Superior temporal gyrus (tissue), 1 donor: ENCODE data around the gene MAP7D1.
"Not testable (repeated sequence)": the region's sequence is repeated elsewhere in the genome, so short reads cannot be mapped to it uniquely, and the experiment has no call there.

ENCODE experiments used
- DNase-seq: peaks from one replicate; pipeline ENCODE4 v3.0.0-alpha.2; 2016; ENCODE audit errors: extremely low spot score

MAP7D1 gene

GRCh38 chr1:36199934-36200741 lies 44.2 kb downstream of the MAP7D1 start:
- peak; percentile 65 for DNase-seq

GRCh38 chr1:36203027-36203553 lies 47.1 kb downstream of the MAP7D1 start:
- no peak for DNase-seq

GRCh38 chr1:36203554-36204346 lies 47.8 kb downstream of the MAP7D1 start:
- peak; percentile 63 for DNase-seq

GRCh38 chr1:36204347-36204909 lies 48.5 kb downstream of the MAP7D1 start:
- DNase-seq: no peak

GRCh38 chr1:36206323-36206858 lies 50.4 kb downstream of the MAP7D1 start:
- no peak for DNase-seq

GRCh38 chr1:36207339-36207738 lies 51.4 kb downstream of the MAP7D1 start:
- no peak for DNase-seq

- no peak for DNase-seq
Observed at GRCh38 chr1:36208978-36209703, 53.2 kb downstream of the MAP7D1 start.

- no peak for DNase-seq
Observed at GRCh38 chr1:36211307-36211706, 55.3 kb downstream of the MAP7D1 start.

GRCh38 chr1:36211841-36212240 lies 55.9 kb downstream of the MAP7D1 start:
- no peak for DNase-seq

- no peak for DNase-seq
Observed at GRCh38 chr1:36212782-36213181, 56.8 kb downstream of the MAP7D1 start.

GRCh38 chr1:36217670-36218069 lies 61.7 kb downstream of the MAP7D1 start:
- DNase-seq: peak; percentile 81

GRCh38 chr1:36221901-36222300 lies 65.9 kb downstream of the MAP7D1 start:
- not testable (repeated sequence) for DNase-seq

- DNase-seq: no peak
Observed at GRCh38 chr1:36222481-36223380, 66.8 kb downstream of the MAP7D1 start.

- peak; percentile 68 for DNase-seq
Observed at GRCh38 chr1:36223381-36223995, 67.5 kb downstream of the MAP7D1 start.

GRCh38 chr1:36223996-36224536 lies 68.1 kb downstream of the MAP7D1 start, which contains the start of gene THRAP3:
Gene THRAP3 (plus strand): TSS chr1:36224443. CDS start chr1:36282564, 58,121 bp downstream.
- DNase-seq: peak; percentile 99

GRCh38 chr1:36224537-36225282 lies 68.8 kb downstream of the MAP7D1 start:
- no peak for DNase-seq

- DNase-seq: no peak
Observed at GRCh38 chr1:36225283-36225899, 69.4 kb downstream of the MAP7D1 start.

GRCh38 chr1:36230279-36230678 lies 74.3 kb downstream of the MAP7D1 start:
- not testable (repeated sequence) for DNase-seq
